IMR-90 (cell line): ENCODE data around the gene GNPTG. TPM values are rescaled to one million over a fixed set of nuclear protein-coding genes. Genes with fewer than 3 reads are reported as not detected.

ENCODE experiments used
- ATAC-seq: fragments of 200-7000 bp; cut with Tn5 transposase; 2 replicates; pipeline ENCODE4 v1.9.1; 2020; ENCODE audit warnings: low read depth, mild to moderate bottlenecking, moderate library complexity
- BruUV-seq: library from RNA; stranded (reverse); fragments of 400-500 nt; replicated peaks from 2 replicates; lab custom pipeline; 2021; lab: Mats Ljungman, UMichigan
- CTCF ChIA-PET: fragments of 300-600 bp; formaldehyde crosslinking; extraction: SDS; loops from one replicate; lab custom pipeline; 2021; ENCODE audit warnings: antibody characterized with exemption; lab: Yijun Ruan, JAX
- POLR2A ChIA-PET: fragments of 300-600 bp; sonication (Branson Sonifier 250); formaldehyde crosslinking; loops from one replicate; lab custom pipeline; 2022; ENCODE audit warnings: antibody characterized with exemption; ENCODE audit not compliant: unreplicated experiment; lab: Charles Lee
- DNase-seq: peaks from one replicate; pipeline ENCODE4 v3.0.0; 2013
- H2AFZ ChIP-seq: replicated peaks from 2 replicates; pipeline ENCODE3; 2013; ENCODE audit warnings: low read length, mild to moderate bottlenecking; ENCODE audit not compliant: poor library complexity
- H2AK5ac ChIP-seq: 2 replicates; pipeline ENCODE4 v1.6.1; 2013; ENCODE audit warnings: low read depth, low read length, inconsistent platforms
- H2AK9ac ChIP-seq: replicated peaks from 2 replicates; pipeline ENCODE3; 2013; ENCODE audit warnings: mild to moderate bottlenecking, low read depth, low read length, moderate library complexity; ENCODE audit not compliant: poor library complexity
- H2BK120ac ChIP-seq: 2 replicates; pipeline ENCODE4 v1.6.1; 2013; ENCODE audit warnings: low read depth, low read length, inconsistent platforms
- H2BK15ac ChIP-seq: 3 replicates; pipeline ENCODE4 v1.6.1; 2013; ENCODE audit warnings: low read depth, low read length, inconsistent platforms
- H2BK20ac ChIP-seq: 2 replicates; pipeline ENCODE4 v1.6.1; 2013; ENCODE audit warnings: low read depth, mild to moderate bottlenecking, inconsistent platforms, low read length, moderate library complexity
- H2BK5ac ChIP-seq: 2 replicates; pipeline ENCODE4 v1.6.1; 2013; ENCODE audit warnings: mild to moderate bottlenecking, low read depth, low read length, inconsistent platforms; ENCODE audit not compliant: poor library complexity, severe bottlenecking
- H3K14ac ChIP-seq: replicated peaks from 2 replicates; pipeline ENCODE4 v1.6.1; 2013; ENCODE audit warnings: low read depth, low read length, inconsistent platforms
- H3K18ac ChIP-seq: 2 replicates; pipeline ENCODE4 v1.6.1; 2013; ENCODE audit warnings: low read depth, low read length, control low read depth
- H3K23ac ChIP-seq: 2 replicates; pipeline ENCODE4 v1.6.1; 2013; ENCODE audit warnings: low read depth, low read length, inconsistent platforms
- H3K27ac ChIP-seq: 2 replicates; pipeline ENCODE4 v1.5.1; 2013; ENCODE audit warnings: mild to moderate bottlenecking, control low read depth, low read length; ENCODE audit not compliant: insufficient read depth
- H3K27me3 ChIP-seq: 2 replicates; pipeline ENCODE4 v1.6.1; 2013; ENCODE audit warnings: low read length; ENCODE audit not compliant: control insufficient read depth, insufficient read depth
- H3K36me3 ChIP-seq: 2 replicates; pipeline ENCODE4 v1.6.1; 2013; ENCODE audit warnings: low read length, mixed read lengths; ENCODE audit not compliant: control insufficient read depth, insufficient read depth
- H3K4ac ChIP-seq: 2 replicates; pipeline ENCODE4 v1.6.1; 2013; ENCODE audit warnings: low read depth, low read length, inconsistent platforms
- H3K4me1 ChIP-seq: 2 replicates; pipeline ENCODE4 v1.6.1; 2013; ENCODE audit warnings: low read length, mixed read lengths; ENCODE audit not compliant: control insufficient read depth, insufficient read depth
- H3K4me2 ChIP-seq: 2 replicates; pipeline ENCODE4 v1.6.1; 2013; ENCODE audit warnings: low read depth, mild to moderate bottlenecking, control low read depth, low read length, moderate library complexity
- H3K4me3 ChIP-seq: 2 replicates; pipeline ENCODE4 v1.5.1; 2013; ENCODE audit warnings: low read depth, mild to moderate bottlenecking, control low read depth, low read length, moderate library complexity; ENCODE audit not compliant: insufficient read depth
- H3K56ac ChIP-seq: 2 replicates; pipeline ENCODE4 v1.6.1; 2013; ENCODE audit warnings: low read length, inconsistent platforms; ENCODE audit not compliant: insufficient read depth; ENCODE audit errors: extremely low read depth
- H3K79me1 ChIP-seq, 2 experiments: 2 replicates each; pipeline ENCODE4 v1.6.1; 2013; ENCODE audit warnings: low read length in 2 of 2, inconsistent platforms in 1 of 2, low read depth in 1 of 2
- H3K9ac ChIP-seq: 2 replicates; pipeline ENCODE4 v1.6.1; 2013; ENCODE audit warnings: low read depth, low read length, control low read depth
- H3K9me1 ChIP-seq: 2 replicates; pipeline ENCODE4 v1.6.1; 2013; ENCODE audit warnings: low read length, inconsistent platforms; ENCODE audit not compliant: insufficient read depth
- H3K9me3 ChIP-seq: 2 replicates; pipeline ENCODE4 v1.6.1; 2013; ENCODE audit warnings: low read length; ENCODE audit not compliant: control insufficient read depth, insufficient read depth
- H4K20me1 ChIP-seq: 2 replicates; pipeline ENCODE4 v1.6.1; 2013; ENCODE audit warnings: low read length, inconsistent platforms; ENCODE audit not compliant: insufficient read depth
- H4K5ac ChIP-seq: 2 replicates; pipeline ENCODE4 v1.6.1; 2013; ENCODE audit warnings: mild to moderate bottlenecking, low read depth, low read length, control low read depth
- H4K8ac ChIP-seq, 2 experiments: 2 replicates each; pipeline ENCODE4 v1.6.1; 2013; ENCODE audit warnings: low read depth in 2 of 2, low read length in 2 of 2, control low read depth in 1 of 2, inconsistent platforms in 1 of 2
- H4K91ac ChIP-seq: 2 replicates; pipeline ENCODE4 v1.6.1; 2013; ENCODE audit warnings: low read depth, low read length, inconsistent platforms; ENCODE audit not compliant: insufficient read depth
- CEBPB ChIP-seq: IDR thresholded peaks from 2 replicates; pipeline ENCODE4 v1.6.1; 2012; ENCODE audit warnings: low read depth, low read length, improper control_type of control experiment
- RCOR1 ChIP-seq: IDR thresholded peaks from 2 replicates; pipeline ENCODE4 v1.6.1; 2012; ENCODE audit warnings: mild to moderate bottlenecking, low read length, improper control_type of control experiment; ENCODE audit not compliant: insufficient replicate concordance
- WGBS, 2 experiments: methylation state at CpG; one replicate each; pipeline versions ENCODE4 v1.1.5 to v1.1.7; 2013; ENCODE audit warnings: missing lambda C conversion rate in 2 of 2; ENCODE audit not compliant: insufficient read length in 1 of 2; ENCODE audit errors: extremely low coverage in 2 of 2; 5-methylcytosine and 5-hydroxymethylcytosine counted together
- dilution Hi-C: fragments of 300-500 bp; cut with HindIII; formaldehyde crosslinking; loops from one replicate; pipeline ENCODE4 v1.14.3; 2018; ENCODE audit warnings: low sequenced_read_pairs; ENCODE audit not compliant: unreplicated experiment
- in situ Hi-C: fragments of 300-500 bp; cut with MboI; formaldehyde crosslinking; loops from 3 replicates; pipeline ENCODE4 v1.14.3; 2019; ENCODE audit warnings: low sequenced_read_pairs, inconsistent platforms, mixed read lengths
- intact Hi-C: fragments of 100-400 bp; cut with micrococcal nuclease; formaldehyde crosslinking; loops from 2 replicates; pipeline ENCODE4 v1.10.0; 2022
- polyA plus RNA-seq, 3 experiments: library from polyadenylated mRNA; depleted of rRNA; stranded (reverse); fragments of >200 nt; gene quantifications; 2 replicates each; pipeline ENCODE4 v1.2.3, GENCODE V29; 2012; ENCODE audit warnings: low replicate concordance in 1 of 3
- total RNA-seq: library from RNA; depleted of rRNA; stranded (reverse); fragments of >200 nt; gene quantifications from 2 replicates; pipeline ENCODE4 v1.2.3, GENCODE V29; 2012

GNPTG gene
- total and polyA plus RNA-seq, 2 of the 4 experiments (the other 2 are of a cell fraction): 14.9 to 70.8 TPM

- Histone ChIP-seq H3K36me3 (peaks cover 44% of the 10 kb centered on the region), H3K18ac (no peak overlapping the region), H3K4me2 (no peak overlapping the region), H2BK120ac (no peak overlapping the region), H4K5ac (no peak overlapping the region), H2AK9ac (peak overlapping the region; percentile 42), H3K27ac (no peak overlapping the region), H3K9me1 (no peaks in the 10 kb centered on the region), H2BK15ac (no peak overlapping the region), H3K14ac (no peak overlapping the region), H3K56ac (no peak overlapping the region), H2AK5ac (no peak overlapping the region), H3K9ac (no peak overlapping the region), H3K9me3 (no peaks in the 10 kb centered on the region), H3K23ac (no peak overlapping the region), H3K4me1 (no peaks in the 10 kb centered on the region), H2AFZ (no peak overlapping the region), H3K79me1 (peaks cover 0 to 19% of the 10 kb centered on the region in 2 experiments; a peak in 3 of 4 replicates), H2BK20ac (no peak overlapping the region), H4K91ac (no peak overlapping the region), H3K27me3 (no peaks in the 10 kb centered on the region), H3K4ac (no peak overlapping the region), H4K20me1 (no peaks in the 10 kb centered on the region; the same call in 1 of the 2 replicates), H2BK5ac (no peak overlapping the region), H3K4me3 (no peak overlapping the region), H4K8ac (no peak overlapping the region)
- dilution Hi-C loops: no loop called here
- DNase-seq (no peak), ATAC-seq (no peak)
- no peak for TF ChIP-seq RCOR1
- peak; percentile 52 for TF ChIP-seq CEBPB
- 88% methylated on average over 3 of the region's 13 CpGs; no CpG with 5 or more reads in 1 of the 2 experiments for WGBS, 2 experiments
- BruUV-seq: no TSS peak
- ChIA-PET CTCF (no interaction called here), POLR2A (no interaction called here)
- in situ Hi-C loops: no loop called here
- intact Hi-C loops: no loop called here
These were observed 50.0 kb downstream of the GNPTG start for GRCh38 chr16:1401758-1402154.
